Ishikawa (cell line): ENCODE data around the gene SLC23A2.

Source experiments
- CEBPB ChIP-seq: IDR thresholded peaks from 2 replicates; pipeline ENCODE4 v1.6.1; 2012
- CREB1 ChIP-seq: IDR thresholded peaks from 2 replicates; pipeline ENCODE4 v1.6.1; 2012; ENCODE audit warnings: low read depth
- EGR1 ChIP-seq: IDR thresholded peaks from 2 replicates; pipeline ENCODE4 v1.6.1; 2012
- EP300 ChIP-seq: IDR thresholded peaks from 2 replicates; pipeline ENCODE4 v1.6.1; 2012; ENCODE audit warnings: borderline replicate concordance
- FOXM1 ChIP-seq: IDR thresholded peaks from 2 replicates; pipeline ENCODE4 v1.6.1; 2012; ENCODE audit warnings: low read depth, borderline replicate concordance
- MAX ChIP-seq: IDR thresholded peaks from 2 replicates; pipeline ENCODE4 v1.6.1; 2012
- NFIC ChIP-seq: IDR thresholded peaks from 2 replicates; pipeline ENCODE4 v1.6.1; 2012
- RAD21 ChIP-seq: IDR thresholded peaks from 2 replicates; pipeline ENCODE4 v1.6.1; 2012; ENCODE audit warnings: low read depth
- REST ChIP-seq: IDR thresholded peaks from 2 replicates; pipeline ENCODE4 v1.6.1; 2012; ENCODE audit warnings: low read depth, mild to moderate bottlenecking
- TAF1 ChIP-seq: IDR thresholded peaks from 2 replicates; pipeline ENCODE4 v1.6.1; 2012; ENCODE audit warnings: low read depth, mild to moderate bottlenecking
- TCF12 ChIP-seq: IDR thresholded peaks from 2 replicates; pipeline ENCODE4 v1.6.1; 2012; ENCODE audit warnings: low read depth
- TEAD4 ChIP-seq: IDR thresholded peaks from 2 replicates; pipeline ENCODE4 v1.6.1; 2012
- USF1 ChIP-seq: IDR thresholded peaks from 2 replicates; pipeline ENCODE4 v1.6.1; 2012
- YY1 ChIP-seq: IDR thresholded peaks from 2 replicates; pipeline ENCODE4 v1.6.1; 2012; ENCODE audit warnings: low read depth
- ZBTB7A ChIP-seq: IDR thresholded peaks from 2 replicates; pipeline ENCODE4 v1.6.1; 2012; ENCODE audit warnings: low read depth

Gene SLC23A2

GRCh38 chr20:4873396-4873795, 127.9 kb downstream of the SLC23A2 start:
- TF ChIP-seq NFIC (no peak), CREB1 (no peak), TCF12 (no peak), RAD21 (no peak), MAX (no peak), USF1 (no peak), CEBPB (no peak), EGR1 (no peak)

GRCh38 chr20:4871486-4871885, 129.8 kb downstream of the SLC23A2 start:
- TF ChIP-seq FOXM1 (no peak), ZBTB7A (no peak), YY1 (no peak), CEBPB (no peak), RAD21 (no peak), EP300 (no peak), TEAD4 (no peak), TAF1 (no peak), CREB1 (no peak), NFIC (no peak), EGR1 (no peak), TCF12 (no peak), MAX (no peak), REST (no peak), USF1 (no peak)

- TF ChIP-seq YY1, result no peak
- TF ChIP-seq MAX, result no peak
- no peak for TF ChIP-seq TAF1
- no peak for TF ChIP-seq USF1
- no peak for TF ChIP-seq ZBTB7A
- TF ChIP-seq CREB1, result no peak
- no peak for TF ChIP-seq FOXM1
- no peak for TF ChIP-seq EP300
- TF ChIP-seq CEBPB, result no peak
- TF ChIP-seq NFIC, result no peak
- no peak for TF ChIP-seq EGR1
- no peak for TF ChIP-seq REST
- no peak for TF ChIP-seq TEAD4
- no peak for TF ChIP-seq RAD21
- no peak for TF ChIP-seq TCF12
These were observed 130.4 kb downstream of the SLC23A2 start for GRCh38 chr20:4870906-4871305.

- TF ChIP-seq FOXM1 (no peak), RAD21 (no peak), TAF1 (no peak), EGR1 (no peak), EP300 (no peak), ZBTB7A (no peak), USF1 (no peak), CREB1 (no peak), TCF12 (no peak), NFIC (no peak), MAX (no peak), YY1 (no peak), CEBPB (no peak), TEAD4 (no peak), REST (no peak)
These were observed 131.8 kb downstream of the SLC23A2 start for GRCh38 chr20:4869290-4870193.
